IMR-90 (cell line): ENCODE data around the gene DBNDD1. TPM values are rescaled to one million over a fixed set of nuclear protein-coding genes. Genes with fewer than 3 reads are reported as not detected.

Experiments
- ATAC-seq: fragments of 200-7000 bp; cut with Tn5 transposase; 2 replicates; pipeline ENCODE4 v1.9.1; 2020; ENCODE audit warnings: low read depth, mild to moderate bottlenecking, moderate library complexity
- BruUV-seq: library from RNA; stranded (reverse); fragments of 400-500 nt; replicated peaks from 2 replicates; lab custom pipeline; 2021; lab: Mats Ljungman, UMichigan
- CTCF ChIA-PET: fragments of 300-600 bp; formaldehyde crosslinking; extraction: SDS; loops from one replicate; lab custom pipeline; 2021; ENCODE audit warnings: antibody characterized with exemption; lab: Yijun Ruan, JAX
- POLR2A ChIA-PET: fragments of 300-600 bp; sonication (Branson Sonifier 250); formaldehyde crosslinking; loops from one replicate; lab custom pipeline; 2022; ENCODE audit warnings: antibody characterized with exemption; ENCODE audit not compliant: unreplicated experiment; lab: Charles Lee
- DNase-seq: peaks from one replicate; pipeline ENCODE4 v3.0.0; 2013
- H2AFZ ChIP-seq: replicated peaks from 2 replicates; pipeline ENCODE3; 2013; ENCODE audit warnings: low read length, mild to moderate bottlenecking; ENCODE audit not compliant: poor library complexity
- H2AK5ac ChIP-seq: 2 replicates; pipeline ENCODE4 v1.6.1; 2013; ENCODE audit warnings: low read depth, low read length, inconsistent platforms
- H2AK9ac ChIP-seq: replicated peaks from 2 replicates; pipeline ENCODE3; 2013; ENCODE audit warnings: mild to moderate bottlenecking, low read depth, low read length, moderate library complexity; ENCODE audit not compliant: poor library complexity
- H2BK120ac ChIP-seq: 2 replicates; pipeline ENCODE4 v1.6.1; 2013; ENCODE audit warnings: low read depth, low read length, inconsistent platforms
- H2BK15ac ChIP-seq: 3 replicates; pipeline ENCODE4 v1.6.1; 2013; ENCODE audit warnings: low read depth, low read length, inconsistent platforms
- H2BK20ac ChIP-seq: 2 replicates; pipeline ENCODE4 v1.6.1; 2013; ENCODE audit warnings: low read depth, mild to moderate bottlenecking, inconsistent platforms, low read length, moderate library complexity
- H2BK5ac ChIP-seq: 2 replicates; pipeline ENCODE4 v1.6.1; 2013; ENCODE audit warnings: mild to moderate bottlenecking, low read depth, low read length, inconsistent platforms; ENCODE audit not compliant: poor library complexity, severe bottlenecking
- H3K14ac ChIP-seq: replicated peaks from 2 replicates; pipeline ENCODE4 v1.6.1; 2013; ENCODE audit warnings: low read depth, low read length, inconsistent platforms
- H3K18ac ChIP-seq: 2 replicates; pipeline ENCODE4 v1.6.1; 2013; ENCODE audit warnings: low read depth, low read length, control low read depth
- H3K23ac ChIP-seq: 2 replicates; pipeline ENCODE4 v1.6.1; 2013; ENCODE audit warnings: low read depth, low read length, inconsistent platforms
- H3K27ac ChIP-seq: 2 replicates; pipeline ENCODE4 v1.5.1; 2013; ENCODE audit warnings: mild to moderate bottlenecking, control low read depth, low read length; ENCODE audit not compliant: insufficient read depth
- H3K27me3 ChIP-seq: 2 replicates; pipeline ENCODE4 v1.6.1; 2013; ENCODE audit warnings: low read length; ENCODE audit not compliant: control insufficient read depth, insufficient read depth
- H3K36me3 ChIP-seq: 2 replicates; pipeline ENCODE4 v1.6.1; 2013; ENCODE audit warnings: low read length, mixed read lengths; ENCODE audit not compliant: control insufficient read depth, insufficient read depth
- H3K4ac ChIP-seq: 2 replicates; pipeline ENCODE4 v1.6.1; 2013; ENCODE audit warnings: low read depth, low read length, inconsistent platforms
- H3K4me1 ChIP-seq: 2 replicates; pipeline ENCODE4 v1.6.1; 2013; ENCODE audit warnings: low read length, mixed read lengths; ENCODE audit not compliant: control insufficient read depth, insufficient read depth
- H3K4me2 ChIP-seq: 2 replicates; pipeline ENCODE4 v1.6.1; 2013; ENCODE audit warnings: low read depth, mild to moderate bottlenecking, control low read depth, low read length, moderate library complexity
- H3K4me3 ChIP-seq: 2 replicates; pipeline ENCODE4 v1.5.1; 2013; ENCODE audit warnings: low read depth, mild to moderate bottlenecking, control low read depth, low read length, moderate library complexity; ENCODE audit not compliant: insufficient read depth
- H3K56ac ChIP-seq: 2 replicates; pipeline ENCODE4 v1.6.1; 2013; ENCODE audit warnings: low read length, inconsistent platforms; ENCODE audit not compliant: insufficient read depth; ENCODE audit errors: extremely low read depth
- H3K79me1 ChIP-seq, 2 experiments: 2 replicates each; pipeline ENCODE4 v1.6.1; 2013; ENCODE audit warnings: low read length in 2 of 2, inconsistent platforms in 1 of 2, low read depth in 1 of 2
- H3K9ac ChIP-seq: 2 replicates; pipeline ENCODE4 v1.6.1; 2013; ENCODE audit warnings: low read depth, low read length, control low read depth
- H3K9me1 ChIP-seq: 2 replicates; pipeline ENCODE4 v1.6.1; 2013; ENCODE audit warnings: low read length, inconsistent platforms; ENCODE audit not compliant: insufficient read depth
- H3K9me3 ChIP-seq: 2 replicates; pipeline ENCODE4 v1.6.1; 2013; ENCODE audit warnings: low read length; ENCODE audit not compliant: control insufficient read depth, insufficient read depth
- H4K20me1 ChIP-seq: 2 replicates; pipeline ENCODE4 v1.6.1; 2013; ENCODE audit warnings: low read length, inconsistent platforms; ENCODE audit not compliant: insufficient read depth
- H4K5ac ChIP-seq: 2 replicates; pipeline ENCODE4 v1.6.1; 2013; ENCODE audit warnings: mild to moderate bottlenecking, low read depth, low read length, control low read depth
- H4K8ac ChIP-seq, 2 experiments: 2 replicates each; pipeline ENCODE4 v1.6.1; 2013; ENCODE audit warnings: low read depth in 2 of 2, low read length in 2 of 2, control low read depth in 1 of 2, inconsistent platforms in 1 of 2
- H4K91ac ChIP-seq: 2 replicates; pipeline ENCODE4 v1.6.1; 2013; ENCODE audit warnings: low read depth, low read length, inconsistent platforms; ENCODE audit not compliant: insufficient read depth
- BHLHE40 ChIP-seq: fragments of 150-350 bp; IDR thresholded peaks from 2 replicates; pipeline ENCODE4 v1.6.1; 2016; ENCODE audit warnings: mild to moderate bottlenecking, low read depth, low read length
- CEBPB ChIP-seq: IDR thresholded peaks from 2 replicates; pipeline ENCODE4 v1.6.1; 2012; ENCODE audit warnings: low read depth, low read length, improper control_type of control experiment
- ELK1 ChIP-seq: fragments of 150-350 bp; IDR thresholded peaks from 2 replicates; pipeline ENCODE4 v1.6.1; 2016; ENCODE audit warnings: low read depth, mild to moderate bottlenecking, low read length, moderate library complexity, borderline replicate concordance
- MAZ ChIP-seq: IDR thresholded peaks from 2 replicates; pipeline ENCODE4 v1.6.1; 2012; ENCODE audit warnings: low read depth, mild to moderate bottlenecking, low read length, improper control_type of control experiment, moderate library complexity, borderline replicate concordance
- MXI1 ChIP-seq: IDR thresholded peaks from 2 replicates; pipeline ENCODE4 v1.6.1; 2012; ENCODE audit warnings: low read depth, mild to moderate bottlenecking, low read length, moderate library complexity, borderline replicate concordance
- NFE2L2 ChIP-seq: fragments of 150-350 bp; IDR thresholded peaks from 2 replicates; pipeline ENCODE4 v1.6.1; 2016; ENCODE audit warnings: low read depth, mild to moderate bottlenecking, low read length
- RCOR1 ChIP-seq: IDR thresholded peaks from 2 replicates; pipeline ENCODE4 v1.6.1; 2012; ENCODE audit warnings: mild to moderate bottlenecking, low read length, improper control_type of control experiment; ENCODE audit not compliant: insufficient replicate concordance
- RFX5 ChIP-seq: IDR thresholded peaks from 2 replicates; pipeline ENCODE4 v1.8.0; 2012; ENCODE audit warnings: low read depth, mild to moderate bottlenecking, low read length, moderate library complexity
- SMC3 ChIP-seq: fragments of 150-350 bp; IDR thresholded peaks from 2 replicates; pipeline ENCODE4 v1.6.1; 2016; ENCODE audit warnings: low read depth, mild to moderate bottlenecking, antibody characterized with exemption, low read length, moderate library complexity
- WGBS, 2 experiments: methylation state at CpG; one replicate each; pipeline versions ENCODE4 v1.1.5 to v1.1.7; 2013; ENCODE audit warnings: missing lambda C conversion rate in 2 of 2; ENCODE audit not compliant: insufficient read length in 1 of 2; ENCODE audit errors: extremely low coverage in 2 of 2; 5-methylcytosine and 5-hydroxymethylcytosine counted together
- dilution Hi-C: fragments of 300-500 bp; cut with HindIII; formaldehyde crosslinking; loops from one replicate; pipeline ENCODE4 v1.14.3; 2018; ENCODE audit warnings: low sequenced_read_pairs; ENCODE audit not compliant: unreplicated experiment
- in situ Hi-C: fragments of 300-500 bp; cut with MboI; formaldehyde crosslinking; loops from 3 replicates; pipeline ENCODE4 v1.14.3; 2019; ENCODE audit warnings: low sequenced_read_pairs, inconsistent platforms, mixed read lengths
- intact Hi-C: fragments of 100-400 bp; cut with micrococcal nuclease; formaldehyde crosslinking; loops from 2 replicates; pipeline ENCODE4 v1.10.0; 2022
- polyA plus RNA-seq, 3 experiments: library from polyadenylated mRNA; depleted of rRNA; stranded (reverse); fragments of >200 nt; gene quantifications; 2 replicates each; pipeline ENCODE4 v1.2.3, GENCODE V29; 2012; ENCODE audit warnings: low replicate concordance in 1 of 3
- total RNA-seq: library from RNA; depleted of rRNA; stranded (reverse); fragments of >200 nt; gene quantifications from 2 replicates; pipeline ENCODE4 v1.2.3, GENCODE V29; 2012
- TF ChIP-seq, protein P1 (sequence below): fragments of 150-350 bp; IDR thresholded peaks from 2 replicates; pipeline ENCODE4 v1.6.1; 2017; ENCODE audit warnings: mild to moderate bottlenecking, antibody characterized with exemption, low read length, low read depth

Gene DBNDD1
- total and polyA plus RNA-seq, 2 of the 4 experiments (the other 2 are of a cell fraction): 3.4 to 23.0 TPM

DNA sequence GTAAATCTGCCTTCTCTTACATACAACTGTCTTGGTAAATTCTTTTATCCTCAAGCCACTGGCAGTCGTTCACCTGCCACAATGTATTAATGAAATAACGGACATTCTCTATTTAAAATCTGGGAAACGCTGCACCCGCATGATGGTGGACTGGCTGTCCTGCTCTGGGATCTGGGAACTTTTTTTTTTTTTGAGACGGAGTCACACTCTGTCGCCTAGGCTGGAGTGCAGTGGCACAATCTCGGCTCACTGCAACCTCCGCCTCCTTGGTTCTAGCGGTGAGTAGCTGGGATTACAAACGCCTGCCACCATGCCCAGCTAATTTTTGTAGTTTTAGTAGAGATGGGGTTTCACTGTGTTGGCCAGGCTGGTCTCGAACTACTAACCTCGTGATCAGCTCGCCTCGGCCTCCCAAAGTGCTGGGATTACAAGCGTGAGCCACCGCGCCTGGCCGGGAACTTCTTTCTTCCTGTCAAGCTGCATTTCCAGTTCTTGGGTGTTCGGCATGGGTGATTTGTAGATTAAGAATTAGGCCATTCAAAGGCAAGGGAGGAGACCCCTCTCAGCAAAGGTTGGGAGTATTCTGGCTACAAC lies 29.6 kb upstream of the DBNDD1 start:
- no peak overlapping the region for H3K4me3 ChIP-seq
- peaks cover 11% of the 10 kb centered on the region for H3K4me1 ChIP-seq
- H4K5ac ChIP-seq: no peak overlapping the region
- TF ChIP-seq BHLHE40 (no peak), MXI1 (no peak), RFX5 (no peak), NFE2L2 (no peak), SMC3 (no peak), MAZ (no peak), ELK1 (no peak), RCOR1 (no peak), CEBPB (no peak)
- TF ChIP-seq, protein P1, sequence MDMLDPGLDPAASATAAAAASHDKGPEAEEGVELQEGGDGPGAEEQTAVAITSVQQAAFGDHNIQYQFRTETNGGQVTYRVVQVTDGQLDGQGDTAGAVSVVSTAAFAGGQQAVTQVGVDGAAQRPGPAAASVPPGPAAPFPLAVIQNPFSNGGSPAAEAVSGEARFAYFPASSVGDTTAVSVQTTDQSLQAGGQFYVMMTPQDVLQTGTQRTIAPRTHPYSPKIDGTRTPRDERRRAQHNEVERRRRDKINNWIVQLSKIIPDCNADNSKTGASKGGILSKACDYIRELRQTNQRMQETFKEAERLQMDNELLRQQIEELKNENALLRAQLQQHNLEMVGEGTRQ: no peak
- no peak overlapping the region for H3K4ac ChIP-seq
- intact Hi-C loops (no loop called here), dilution Hi-C loops (no loop called here), in situ Hi-C loops (no loop called here)
- ATAC-seq: no peak
- ChIA-PET POLR2A (no interaction called here), CTCF (no interaction called here)
- H3K27me3 ChIP-seq: no peaks in the 10 kb centered on the region
- H2BK15ac ChIP-seq: no peak overlapping the region
- no peak overlapping the region for H4K8ac ChIP-seq
- H3K9me3 ChIP-seq: 0 out of 2 replicates have a peak, but pooled peaks cover 2% of the 10 kb centered on the region
- no peak overlapping the region for H2BK20ac ChIP-seq
- no peak overlapping the region for H3K27ac ChIP-seq
- no peak overlapping the region for H2AK9ac ChIP-seq
- H2BK5ac ChIP-seq: no peak overlapping the region
- no TSS peak for BruUV-seq
- H3K18ac ChIP-seq: no peak overlapping the region
- no peaks in the 10 kb centered on the region for H3K9me1 ChIP-seq
- H2BK120ac ChIP-seq: no peak overlapping the region
- no peaks in the 10 kb centered on the region for H4K20me1 ChIP-seq
- H2AK5ac ChIP-seq: no peak overlapping the region
- H3K9ac ChIP-seq: no peak overlapping the region
- 95% methylated on average over 7 of the region's 19 CpGs; no CpG with 5 or more reads in 1 of the 2 experiments for WGBS, 2 experiments
- no peak for DNase-seq
- no peak overlapping the region for H3K4me2 ChIP-seq
- H3K56ac ChIP-seq: no peak overlapping the region
- H3K23ac ChIP-seq: no peak overlapping the region
- no peaks in the 10 kb centered on the region; the same call in 1 of the 2 replicates for H3K36me3 ChIP-seq
- no peaks in the 10 kb centered on the region for H3K79me1 ChIP-seq
- H4K91ac ChIP-seq: no peak overlapping the region
- H3K14ac ChIP-seq: no peak overlapping the region
- no peak overlapping the region for H2AFZ ChIP-seq
